ENCODE results near the gene FAM184B.

Gene FAM184B

DNA sequence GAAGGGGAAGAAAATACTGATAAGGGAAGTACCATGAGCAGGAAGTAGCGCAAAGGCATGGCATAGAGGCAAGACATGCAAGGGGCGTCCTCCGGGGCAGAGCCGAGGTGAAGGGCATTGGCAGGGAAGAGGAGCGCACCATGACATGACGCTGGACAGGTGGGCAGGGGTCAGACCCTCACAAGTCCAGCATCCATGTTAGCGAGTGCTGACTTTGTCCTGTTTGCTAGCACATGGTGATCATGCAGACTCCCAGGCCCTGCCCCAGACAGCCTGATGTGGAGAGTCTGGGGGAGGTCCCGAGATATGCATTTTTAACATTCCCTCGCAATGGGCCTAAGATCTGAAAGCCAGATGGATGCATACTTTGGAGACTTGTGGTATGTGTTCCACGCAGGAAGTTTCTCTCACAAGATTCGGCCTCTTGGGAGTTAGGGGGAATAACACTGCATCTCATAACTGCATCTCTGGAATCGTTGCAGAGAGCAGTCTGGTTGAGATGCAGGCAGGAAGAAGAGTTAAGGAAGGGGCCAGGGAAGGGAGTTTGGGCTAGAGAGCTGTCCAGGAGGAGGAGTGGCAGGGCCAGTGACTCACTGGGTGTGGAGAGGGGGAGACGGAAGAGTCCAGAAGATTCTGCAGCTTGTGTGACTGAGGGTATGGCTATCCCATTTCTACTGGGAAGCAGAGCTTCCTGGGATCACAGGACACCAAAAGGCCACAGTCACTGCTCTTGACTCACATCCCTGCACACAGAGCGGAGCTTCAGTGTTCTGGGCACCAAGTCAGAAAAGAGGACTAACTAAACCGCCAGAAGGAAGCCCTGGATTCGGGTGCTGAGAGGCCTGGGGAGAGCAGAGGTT is 59.7 kb downstream of the FAM184B start:
- Histone ChIP-seq H2BK5ac (ENCODE audit: low read length) (no peak overlapping the region), H2BK15ac (ENCODE audit: low read length) (no peak overlapping the region), H4K8ac (ENCODE audit: low read depth, low read length) (no peak overlapping the region), H3K79me1 (ENCODE audit: low read depth, low read length) (no peaks in the 10 kb centered on the region), H2AFZ (ENCODE audit: low read length) (peak overlapping the region; percentile 47), H3K4me3 (ENCODE audit: low read length in 2 of 2) (peak overlapping the region in 1 of 2 donors; percentile 61), H3K23ac (ENCODE audit: low read depth, low read length, poor library complexity) (no peak overlapping the region), H2BK12ac (ENCODE audit: low read length) (no peak overlapping the region), H3K36me3 (replicated peaks in 1 of 2; ENCODE audit: control insufficient read depth in 2 of 2, insufficient read depth in 2 of 2, low read length in 2 of 2) (no peaks in the 10 kb centered on the region), H3K4ac (ENCODE audit: low read length) (no peak overlapping the region), H3K18ac (ENCODE audit: low read length) (peak overlapping the region; percentile 70), H2AK5ac (ENCODE audit: low read depth, low read length) (no peak overlapping the region), H4K91ac (ENCODE audit: low read depth, low read length, poor library complexity) (no peak overlapping the region), H3K27me3 (ENCODE audit: control insufficient read depth in 3 of 3, insufficient read depth in 3 of 3, low read depth in 1 of 3, low read length in 3 of 3) (no peaks in the 10 kb centered on the region), H3K4me1 (ENCODE audit: control insufficient read depth in 2 of 2, insufficient read depth in 1 of 2, low read depth in 1 of 2, low read length in 2 of 2) (peaks cover 0 to 16% of the 10 kb centered on the region in 2 donors), H2BK120ac (ENCODE audit: low read depth, low read length) (no peak overlapping the region), H3K9me3 (replicated peaks in 1 of 2; ENCODE audit: control insufficient read depth in 2 of 2, insufficient read depth in 1 of 2, low read depth in 1 of 2, low read length in 2 of 2) (no peaks in the 10 kb centered on the region), H3K27ac (replicated peaks; ENCODE audit: low read length) (no peak overlapping the region), H3K9ac (ENCODE audit: low read depth, low read length, poor library complexity) (peak overlapping the region; percentile 50), H3K4me2 (ENCODE audit: insufficient read depth, low read length, poor library complexity, severe bottlenecking) (no peak overlapping the region), H3K14ac (ENCODE audit: low read length) (no peak overlapping the region)
- no peak for DNase-seq (ENCODE audit: low spot score)
- no CpG with 5 or more reads among the region's 16 CpGs for WGBS, 2 donors (ENCODE audit: extremely low coverage in 2 of 2, insufficient read length in 2 of 2, insufficient replicate concordance in 1 of 2)

DNA sequence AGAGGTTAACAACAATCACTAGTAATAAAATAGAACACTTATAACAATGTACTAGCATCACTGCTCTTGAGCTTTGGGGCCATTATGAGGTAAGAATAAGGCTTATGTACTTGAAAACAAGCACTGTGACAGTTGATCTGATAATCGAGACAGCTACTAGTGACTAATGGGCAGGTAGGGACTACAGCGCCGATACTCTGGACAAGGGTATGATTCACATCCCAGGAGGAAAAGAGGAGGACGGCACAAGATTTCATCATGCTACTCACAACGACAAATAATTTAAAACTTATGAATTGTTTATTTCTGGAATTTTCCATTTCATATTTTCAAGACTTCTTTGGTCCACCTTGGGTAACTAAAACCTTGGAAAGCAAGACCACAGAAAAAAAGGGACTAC is 62.3 kb downstream of the FAM184B start:
- no peak overlapping the region for H4K8ac ChIP-seq (ENCODE audit: low read depth, low read length)
- no peak overlapping the region for H3K9ac ChIP-seq (ENCODE audit: low read depth, low read length, poor library complexity)
- no peaks in the 10 kb centered on the region for H3K27me3 ChIP-seq (ENCODE audit: control insufficient read depth in 3 of 3, insufficient read depth in 3 of 3, low read depth in 1 of 3, low read length in 3 of 3)
- no peak overlapping the region for H4K91ac ChIP-seq (ENCODE audit: low read depth, low read length, poor library complexity)
- no peak overlapping the region for H2BK12ac ChIP-seq (ENCODE audit: low read length)
- no peak overlapping the region for H3K27ac ChIP-seq (replicated peaks; ENCODE audit: low read length)
- no peak overlapping the region for H3K14ac ChIP-seq (ENCODE audit: low read length)
- no CpG with 5 or more reads among the region's 5 CpGs for WGBS, 2 donors (ENCODE audit: extremely low coverage in 2 of 2, insufficient read length in 2 of 2, insufficient replicate concordance in 1 of 2)
- no peak overlapping the region for H2BK5ac ChIP-seq (ENCODE audit: low read length)
- H3K4me3 ChIP-seq (ENCODE audit: low read length in 2 of 2) = no peak overlapping the region
- H3K36me3 ChIP-seq (replicated peaks in 1 of 2; ENCODE audit: control insufficient read depth in 2 of 2, insufficient read depth in 2 of 2, low read length in 2 of 2) = no peaks in the 10 kb centered on the region
- no peak overlapping the region for H3K23ac ChIP-seq (ENCODE audit: low read depth, low read length, poor library complexity)
- H3K4ac ChIP-seq (ENCODE audit: low read length) = no peak overlapping the region
- DNase-seq (ENCODE audit: low spot score) = no peak
- H2BK120ac ChIP-seq (ENCODE audit: low read depth, low read length) = no peak overlapping the region
- H3K4me2 ChIP-seq (ENCODE audit: insufficient read depth, low read length, poor library complexity, severe bottlenecking) = no peak overlapping the region
- H3K4me1 ChIP-seq (ENCODE audit: control insufficient read depth in 2 of 2, insufficient read depth in 1 of 2, low read depth in 1 of 2, low read length in 2 of 2) = peaks cover 0 to 19% of the 10 kb centered on the region in 2 donors
- H3K18ac ChIP-seq (ENCODE audit: low read length) = no peak overlapping the region
- no peaks in the 10 kb centered on the region for H3K9me3 ChIP-seq (replicated peaks in 1 of 2; ENCODE audit: control insufficient read depth in 2 of 2, insufficient read depth in 1 of 2, low read depth in 1 of 2, low read length in 2 of 2)
- no peak overlapping the region for H2AFZ ChIP-seq (ENCODE audit: low read length)
- H3K79me1 ChIP-seq (ENCODE audit: low read depth, low read length) = no peaks in the 10 kb centered on the region
- H2AK5ac ChIP-seq (ENCODE audit: low read depth, low read length) = no peak overlapping the region
- H2BK15ac ChIP-seq (ENCODE audit: low read length) = no peak overlapping the region

DNA sequence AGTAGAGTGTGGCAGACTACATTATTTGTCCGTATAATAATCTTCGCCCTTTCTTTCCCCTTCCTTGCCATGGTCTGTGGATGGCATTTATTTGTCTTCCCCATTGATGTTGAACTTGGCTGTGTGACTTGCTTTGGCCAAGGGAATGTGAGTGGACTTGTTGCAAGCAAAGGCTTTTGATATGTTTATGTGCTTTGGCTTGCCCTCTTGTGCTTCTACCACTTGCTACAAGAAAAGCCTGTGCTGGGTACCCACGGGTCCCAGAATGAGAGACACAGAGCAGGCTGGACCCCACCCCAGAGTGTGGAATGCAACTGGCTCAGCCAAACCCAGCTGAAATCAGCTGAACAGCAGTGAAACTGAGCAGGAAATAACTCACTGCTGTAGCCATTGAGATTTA is 63.0 kb downstream of the FAM184B start:
- Histone ChIP-seq H2BK12ac (ENCODE audit: low read length) (no peak overlapping the region), H2BK120ac (ENCODE audit: low read depth, low read length) (no peak overlapping the region), H3K4me2 (ENCODE audit: insufficient read depth, low read length, poor library complexity, severe bottlenecking) (no peak overlapping the region), H3K36me3 (replicated peaks in 1 of 2; ENCODE audit: control insufficient read depth in 2 of 2, insufficient read depth in 2 of 2, low read length in 2 of 2) (no peaks in the 10 kb centered on the region), H4K8ac (ENCODE audit: low read depth, low read length) (no peak overlapping the region), H2AFZ (ENCODE audit: low read length) (no peak overlapping the region), H3K14ac (ENCODE audit: low read length) (no peak overlapping the region), H3K4me3 (ENCODE audit: low read length in 2 of 2) (no peak overlapping the region), H3K18ac (ENCODE audit: low read length) (no peak overlapping the region), H3K23ac (ENCODE audit: low read depth, low read length, poor library complexity) (no peak overlapping the region), H3K79me1 (ENCODE audit: low read depth, low read length) (no peaks in the 10 kb centered on the region), H3K9me3 (replicated peaks in 1 of 2; ENCODE audit: control insufficient read depth in 2 of 2, insufficient read depth in 1 of 2, low read depth in 1 of 2, low read length in 2 of 2) (no peaks in the 10 kb centered on the region), H3K4ac (ENCODE audit: low read length) (no peak overlapping the region), H2BK5ac (ENCODE audit: low read length) (no peak overlapping the region), H3K4me1 (ENCODE audit: control insufficient read depth in 2 of 2, insufficient read depth in 1 of 2, low read depth in 1 of 2, low read length in 2 of 2) (peaks cover 0 to 19% of the 10 kb centered on the region in 2 donors), H2BK15ac (ENCODE audit: low read length) (no peak overlapping the region), H3K27ac (replicated peaks; ENCODE audit: low read length) (no peak overlapping the region), H3K27me3 (ENCODE audit: control insufficient read depth in 3 of 3, insufficient read depth in 3 of 3, low read depth in 1 of 3, low read length in 3 of 3) (no peaks in the 10 kb centered on the region), H4K91ac (ENCODE audit: low read depth, low read length, poor library complexity) (no peak overlapping the region), H3K9ac (ENCODE audit: low read depth, low read length, poor library complexity) (no peak overlapping the region), H2AK5ac (ENCODE audit: low read depth, low read length) (no peak overlapping the region)
- no peak for DNase-seq (ENCODE audit: low spot score)
- WGBS, 2 donors (ENCODE audit: extremely low coverage in 2 of 2, insufficient read length in 2 of 2, insufficient replicate concordance in 1 of 2) = no CpG with 5 or more reads among the region's 3 CpGs

DNA sequence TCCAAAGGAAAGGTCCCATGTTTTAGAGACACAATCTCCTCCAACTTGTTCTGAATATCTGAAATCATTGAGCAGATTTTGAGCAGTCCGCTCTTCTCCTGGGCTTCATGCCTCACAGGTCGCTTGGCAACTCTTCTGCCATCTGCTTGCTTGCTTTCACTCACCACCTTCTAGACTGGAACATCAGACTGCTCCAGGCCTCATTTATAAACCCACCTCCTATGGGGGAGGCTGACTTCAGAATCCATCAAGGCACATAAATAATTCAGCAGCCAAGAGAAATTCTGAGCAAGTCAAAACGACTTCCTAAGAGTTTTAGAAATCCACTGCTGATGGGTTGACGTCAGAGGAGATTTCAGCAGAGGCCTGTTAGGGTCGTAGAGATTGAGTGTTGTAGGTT is 64.1 kb downstream of the FAM184B start:
- Histone ChIP-seq H2BK15ac (ENCODE audit: low read length) (no peak overlapping the region), H3K36me3 (replicated peaks in 1 of 2; ENCODE audit: control insufficient read depth in 2 of 2, insufficient read depth in 2 of 2, low read length in 2 of 2) (no peaks in the 10 kb centered on the region), H2BK5ac (ENCODE audit: low read length) (no peak overlapping the region), H3K4me3 (ENCODE audit: low read length in 2 of 2) (no peak overlapping the region), H4K8ac (ENCODE audit: low read depth, low read length) (no peak overlapping the region), H3K23ac (ENCODE audit: low read depth, low read length, poor library complexity) (no peak overlapping the region), H3K4me2 (ENCODE audit: insufficient read depth, low read length, poor library complexity, severe bottlenecking) (no peak overlapping the region), H2BK12ac (ENCODE audit: low read length) (no peak overlapping the region), H4K91ac (ENCODE audit: low read depth, low read length, poor library complexity) (no peak overlapping the region), H3K4ac (ENCODE audit: low read length) (no peak overlapping the region), H2BK120ac (ENCODE audit: low read depth, low read length) (no peak overlapping the region), H3K79me1 (ENCODE audit: low read depth, low read length) (no peaks in the 10 kb centered on the region), H3K9me3 (replicated peaks in 1 of 2; ENCODE audit: control insufficient read depth in 2 of 2, insufficient read depth in 1 of 2, low read depth in 1 of 2, low read length in 2 of 2) (no peaks in the 10 kb centered on the region), H2AK5ac (ENCODE audit: low read depth, low read length) (no peak overlapping the region), H3K9ac (ENCODE audit: low read depth, low read length, poor library complexity) (no peak overlapping the region), H3K18ac (ENCODE audit: low read length) (no peak overlapping the region), H2AFZ (ENCODE audit: low read length) (peak overlapping the region; percentile 58), H3K4me1 (ENCODE audit: control insufficient read depth in 2 of 2, insufficient read depth in 1 of 2, low read depth in 1 of 2, low read length in 2 of 2) (peaks cover 0 to 19% of the 10 kb centered on the region in 2 donors), H3K27ac (replicated peaks; ENCODE audit: low read length) (no peak overlapping the region), H3K27me3 (ENCODE audit: control insufficient read depth in 3 of 3, insufficient read depth in 3 of 3, low read depth in 1 of 3, low read length in 3 of 3) (no peaks in the 10 kb centered on the region), H3K14ac (ENCODE audit: low read length) (no peak overlapping the region)
- DNase-seq (ENCODE audit: low spot score) = no peak
- WGBS, 2 donors (ENCODE audit: extremely low coverage in 2 of 2, insufficient read length in 2 of 2, insufficient replicate concordance in 1 of 2) = no CpG with 5 or more reads among the region's 5 CpGs
